ENCODE measurements around the gene PLXDC1.

DNA sequence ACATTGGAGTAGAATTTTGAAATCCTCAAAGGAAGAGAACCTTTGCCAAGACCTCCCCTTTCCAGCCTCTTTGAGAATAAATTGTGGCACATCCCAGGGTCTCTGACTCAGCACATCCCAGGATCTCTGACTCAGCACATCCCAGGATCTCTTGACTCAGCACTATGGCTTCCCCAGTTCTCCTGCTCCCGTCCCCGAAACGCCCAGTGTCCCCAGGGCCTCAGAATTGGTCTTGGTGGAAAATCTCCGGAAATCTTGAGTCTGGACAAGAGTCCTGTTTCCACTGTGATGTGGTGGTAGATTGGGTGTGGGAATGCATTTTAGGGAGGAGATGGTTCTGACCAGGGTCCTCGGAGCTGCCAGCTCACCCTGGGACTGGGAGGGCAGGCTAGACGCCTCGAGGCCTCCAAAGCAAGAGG, 19.2 kb downstream of the PLXDC1 start:
- no peak for TF ChIP-seq CTCF (IDR thresholded peaks at IDR 0.05; ENCODE audit: low read length)
- TF ChIP-seq EZH2 (optimal IDR thresholded peaks at IDR 0.05; ENCODE audit: low read depth, low read length), result no peak
- no peak for TF ChIP-seq EZH2phosphoT487 (IDR thresholded peaks at IDR 0.05; ENCODE audit: low read length)
